Activated T-cell treated with anti-CD3 and anti-CD28 coated beads, Interleukin-2, amount 50 U/mL, for 1 hour (primary cell): Measurements from ENCODE around the gene OTP.
A peak's percentile ranks its signal among the peaks of the same experiment; 100 is the strongest.
"Not testable (repeated sequence)": the region's sequence is repeated elsewhere in the genome, so short reads cannot be mapped to it uniquely, and the experiment has no call there.

Source experiments
- DNase-seq: peaks from one replicate; pipeline ENCODE4 v3.0.0-alpha.2; 2020

Gene OTP

GRCh38 chr5:77638763-77639671 lies 504 bp upstream of the OTP start:
- no peak for DNase-seq

GRCh38 chr5:77637170-77637997 lies 1.1 kb downstream of the OTP start:
- DNase-seq = no peak

GRCh38 chr5:77636641-77637169 lies 1.8 kb downstream of the OTP start:
- DNase-seq = no peak

- no peak for DNase-seq
These were observed 2.4 kb downstream of the OTP start for GRCh38 chr5:77635917-77636640.

- DNase-seq = no peak
These were observed 3.2 kb downstream of the OTP start for GRCh38 chr5:77635067-77635916.

- no peak for DNase-seq
These were observed 4.8 kb downstream of the OTP start for GRCh38 chr5:77633709-77634108.

- no peak for DNase-seq
These were observed 5.3 kb downstream of the OTP start for GRCh38 chr5:77633207-77633675.

- DNase-seq = no peak
These were observed 5.8 kb downstream of the OTP start for GRCh38 chr5:77632526-77633206.

GRCh38 chr5:77630114-77630680 lies 8.3 kb downstream of the OTP start:
- peak; percentile 46 for DNase-seq

- DNase-seq = no peak
These were observed 8.9 kb downstream of the OTP start for GRCh38 chr5:77629509-77630113.

- no peak for DNase-seq
These were observed 9.5 kb downstream of the OTP start for GRCh38 chr5:77628840-77629508.

GRCh38 chr5:77627869-77628674 lies 10.4 kb downstream of the OTP start:
- no peak for DNase-seq

- DNase-seq = no peak
These were observed 15.2 kb downstream of the OTP start for GRCh38 chr5:77623203-77623740.

- no peak for DNase-seq
These were observed 17.1 kb downstream of the OTP start for GRCh38 chr5:77621440-77621839.

GRCh38 chr5:77620405-77620804 lies 18.1 kb downstream of the OTP start:
- no peak for DNase-seq

- DNase-seq = no peak
These were observed 21.6 kb downstream of the OTP start for GRCh38 chr5:77616920-77617319.

GRCh38 chr5:77608927-77609326 lies 29.6 kb downstream of the OTP start:
- DNase-seq = not testable (repeated sequence)

- DNase-seq = no peak
These were observed 31.2 kb downstream of the OTP start for GRCh38 chr5:77607324-77607723.

- DNase-seq = no peak
These were observed 32.2 kb downstream of the OTP start for GRCh38 chr5:77606279-77606678.
